H9 (cell line): ENCODE results near the gene RAB3A. TPM values are rescaled to one million over a fixed set of nuclear protein-coding genes. Genes with fewer than 3 reads are reported as not detected.

Source experiments
- DNase-seq: peaks from one replicate; pipeline ENCODE4 v3.0.0-alpha.2; 2017
- H2AFZ ChIP-seq: one replicate; pipeline ENCODE4 v1.6.1; 2013; ENCODE audit warnings: mild to moderate bottlenecking, low read length, control low read depth, moderate library complexity
- H2AK5ac ChIP-seq: 2 replicates; pipeline ENCODE4 v1.6.1; 2013; ENCODE audit warnings: low read length, control low read depth, mixed read lengths; ENCODE audit not compliant: insufficient read length
- H2BK120ac ChIP-seq: one replicate; pipeline ENCODE4 v1.6.1; 2013; ENCODE audit warnings: low read depth, mild to moderate bottlenecking, low read length, control low read depth, inconsistent platforms; ENCODE audit not compliant: poor library complexity, severe bottlenecking
- H2BK12ac ChIP-seq: 2 replicates; pipeline ENCODE4 v1.6.1; 2013; ENCODE audit warnings: low read length, control low read depth, mixed read lengths, low read depth; ENCODE audit not compliant: insufficient read length
- H2BK15ac ChIP-seq: 2 replicates; pipeline ENCODE4 v1.6.1; 2013; ENCODE audit warnings: low read depth, low read length, control low read depth
- H2BK20ac ChIP-seq: one replicate; pipeline ENCODE4 v1.6.1; 2013; ENCODE audit warnings: low read depth, mild to moderate bottlenecking, low read length, control low read depth, inconsistent platforms; ENCODE audit not compliant: poor library complexity, severe bottlenecking
- H2BK5ac ChIP-seq: 2 replicates; pipeline ENCODE4 v1.6.1; 2013; ENCODE audit warnings: low read length, control low read depth, mixed read lengths; ENCODE audit not compliant: insufficient read length
- H3K14ac ChIP-seq: 2 replicates; pipeline ENCODE4 v1.6.1; 2013; ENCODE audit warnings: low read length, control low read depth; ENCODE audit not compliant: insufficient read depth
- H3K18ac ChIP-seq: 2 replicates; pipeline ENCODE4 v1.6.1; 2013; ENCODE audit warnings: low read depth, mild to moderate bottlenecking, mixed read lengths, low read length, control low read depth; ENCODE audit not compliant: insufficient read length
- H3K23ac ChIP-seq: 2 replicates; pipeline ENCODE4 v1.6.1; 2013; ENCODE audit warnings: low read length, control low read depth, mixed read lengths, low read depth; ENCODE audit not compliant: insufficient read length
- H3K23me2 ChIP-seq: 2 replicates; pipeline ENCODE4 v1.6.1; 2013; ENCODE audit warnings: low read depth, mild to moderate bottlenecking, mixed read lengths, low read length, control low read depth; ENCODE audit not compliant: insufficient read length, poor library complexity, severe bottlenecking
- H3K27ac ChIP-seq: 2 replicates; pipeline ENCODE4 v1.5.1; 2013; ENCODE audit warnings: low read length, control low read depth, mixed read lengths, low read depth; ENCODE audit not compliant: insufficient read length
- H3K27me3 ChIP-seq: 2 replicates; pipeline ENCODE4 v1.6.1; 2013; ENCODE audit warnings: low read length, control low read depth, inconsistent platforms; ENCODE audit not compliant: insufficient read depth
- H3K4ac ChIP-seq: 2 replicates; pipeline ENCODE4 v1.6.1; 2013; ENCODE audit warnings: low read depth, mild to moderate bottlenecking, control low read depth, inconsistent platforms, low read length, moderate library complexity
- H3K4me1 ChIP-seq: 2 replicates; pipeline ENCODE4 v1.6.1; 2013; ENCODE audit warnings: low read length, control low read depth, inconsistent platforms; ENCODE audit not compliant: insufficient read depth
- H3K4me2 ChIP-seq: 2 replicates; pipeline ENCODE4 v1.6.1; 2013; ENCODE audit warnings: low read length, control low read depth, mixed read lengths; ENCODE audit not compliant: insufficient read length, insufficient read depth
- H3K56ac ChIP-seq: 2 replicates; pipeline ENCODE4 v1.6.1; 2013; ENCODE audit warnings: low read depth, mild to moderate bottlenecking, mixed read lengths, low read length, control low read depth; ENCODE audit not compliant: insufficient read length
- H3K79me1 ChIP-seq: 2 replicates; pipeline ENCODE4 v1.6.1; 2013; ENCODE audit warnings: low read depth, mild to moderate bottlenecking, moderate library complexity, low read length, control low read depth, inconsistent platforms; ENCODE audit not compliant: insufficient read depth, poor library complexity, severe bottlenecking
- H3K79me2 ChIP-seq: 2 replicates; pipeline ENCODE4 v1.6.1; 2013; ENCODE audit warnings: low read length, control low read depth, inconsistent platforms; ENCODE audit not compliant: insufficient read depth
- H3K9ac ChIP-seq: 2 replicates; pipeline ENCODE4 v1.6.1; 2013; ENCODE audit warnings: low read length, control low read depth, mixed read lengths; ENCODE audit not compliant: insufficient read length; ENCODE audit errors: extremely low read depth
- H3K9me3 ChIP-seq: one replicate; pipeline ENCODE4 v1.6.1; 2013; ENCODE audit warnings: low read depth, low read length, inconsistent platforms; ENCODE audit not compliant: control insufficient read depth
- H3T11ph ChIP-seq: one replicate; pipeline ENCODE4 v1.6.1; 2013; ENCODE audit warnings: mild to moderate bottlenecking, low read length, control low read depth, inconsistent platforms
- H4K20me1 ChIP-seq: one replicate; pipeline ENCODE4 v1.6.1; 2013; ENCODE audit not compliant: control insufficient read depth, insufficient read length, insufficient read depth
- H4K5ac ChIP-seq: 2 replicates; pipeline ENCODE4 v1.6.1; 2013; ENCODE audit warnings: low read depth, mild to moderate bottlenecking, mixed read lengths, low read length, control low read depth; ENCODE audit not compliant: insufficient read length
- H4K8ac ChIP-seq: replicated peaks from 2 replicates; pipeline ENCODE4 v1.6.1; 2013; ENCODE audit warnings: low read length, control low read depth, mixed read lengths, low read depth; ENCODE audit not compliant: insufficient read length
- H4K91ac ChIP-seq: 2 replicates; pipeline ENCODE4 v1.6.1; 2013; ENCODE audit warnings: low read depth, mild to moderate bottlenecking, moderate library complexity, mixed read lengths, low read length, control low read depth; ENCODE audit not compliant: insufficient read length
- H3K27ac Mint-ChIP-seq, 3 experiments: 2 replicates in 2 of 3; 3 replicates in 1 of 3; pipeline ENCODE4 v1.8.0; 2020 to 2021; ENCODE audit warnings: mixed read lengths in 3 of 3, mild to moderate bottlenecking in 1 of 3, moderate library complexity in 1 of 3
- H3K27me3 Mint-ChIP-seq: 2 replicates; pipeline ENCODE4 v1.8.0; 2021; ENCODE audit warnings: low read depth, mild to moderate bottlenecking, moderate library complexity, mixed read lengths
- H3K36me3 Mint-ChIP-seq, 3 experiments: 2 replicates in 2 of 3; 3 replicates in 1 of 3; pipeline ENCODE4 v1.8.0; 2020 to 2021; ENCODE audit warnings: low read depth in 3 of 3, mixed read lengths in 3 of 3; ENCODE audit not compliant: insufficient read depth in 1 of 3
- H3K4me1 Mint-ChIP-seq, 2 experiments: 2 replicates each; pipeline ENCODE4 v1.8.0; 2020; ENCODE audit warnings: mixed read lengths in 2 of 2
- H3K4me3 Mint-ChIP-seq, 2 experiments: 2 replicates in 1 of 2; 3 replicates in 1 of 2; pipeline ENCODE4 v1.8.0; 2020 to 2021; ENCODE audit warnings: mild to moderate bottlenecking in 2 of 2, mixed read lengths in 2 of 2, moderate library complexity in 1 of 2
- H3K9me3 Mint-ChIP-seq, 2 experiments: 2 replicates in 1 of 2; 3 replicates in 1 of 2; pipeline ENCODE4 v1.8.0; 2020; ENCODE audit warnings: mild to moderate bottlenecking in 2 of 2, mixed read lengths in 2 of 2, moderate library complexity in 1 of 2
- WGBS: extraction: QIAGEN DNeasy Blood & Tissue Kit; methylation state at CpG from one replicate; pipeline ENCODE4 v1.1.7; 2013; ENCODE audit warnings: missing lambda C conversion rate, low lambda C conversion rate, mixed read lengths; ENCODE audit not compliant: insufficient read length; ENCODE audit errors: extremely low coverage; 5-methylcytosine and 5-hydroxymethylcytosine counted together
- total RNA-seq: library from RNA; stranded (reverse); gene quantifications from 2 replicates; pipeline ENCODE4 v1.2.1, GENCODE V29; 2021
- TF ChIP-seq, protein P1 (sequence below): fragments of 200-600 bp; sonication (generic); conservative IDR thresholded peaks from 3 replicates; pipeline ENCODE4 v1.8.0; 2021; ENCODE audit warnings: antibody characterized with exemption, mild to moderate bottlenecking

RAB3A gene
- total RNA-seq, 1 experiment from 2014 or later: 6.8 TPM

DNA sequence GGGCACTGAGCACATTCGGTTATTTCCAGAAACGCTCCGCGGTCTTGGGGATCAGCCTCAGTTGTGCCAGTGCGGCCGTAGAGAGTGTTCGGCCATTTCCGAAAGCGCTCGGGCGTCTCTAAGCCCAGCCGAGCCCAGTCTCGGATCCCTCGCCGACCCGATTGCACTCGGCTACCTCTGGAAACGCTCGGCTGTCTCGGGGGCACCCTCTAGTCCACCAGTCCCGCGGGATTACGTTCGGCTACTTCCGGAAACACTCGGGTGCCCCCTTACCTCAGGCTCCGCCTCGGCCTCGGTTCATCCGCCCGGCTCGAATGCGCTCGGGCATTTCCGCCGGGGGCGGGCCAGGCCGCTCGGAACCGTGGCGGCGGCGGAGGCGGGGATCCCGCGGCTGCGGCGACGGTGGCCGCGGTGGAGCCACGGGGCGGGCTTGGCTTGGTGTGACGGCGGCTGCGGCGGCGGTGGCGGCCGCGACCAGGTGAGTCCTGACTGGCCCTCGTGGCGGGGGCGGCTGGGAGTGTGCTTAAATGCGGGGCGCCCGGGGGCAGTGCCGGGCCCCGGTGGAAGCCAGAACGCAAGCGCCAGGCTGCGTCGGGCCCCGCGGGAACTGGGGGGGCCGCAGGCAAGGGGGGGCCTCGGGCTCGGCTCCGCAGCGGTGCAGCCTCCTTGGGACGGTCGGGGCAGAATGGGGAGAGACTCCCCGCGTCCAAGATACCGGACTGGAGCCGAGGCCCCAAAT lies 50.9 kb downstream of the RAB3A start, which contains the start of gene PIK3R2:
TSS of gene PIK3R2 (plus strand) at position 347 of the 739 bp plus-strand sequence. CDS start 2,717 bp downstream, outside the sequence.
- H3K4me1 ChIP-seq: no peaks in the 10 kb centered on the region
- no peak within 1 kb of the TSS for H3K56ac ChIP-seq
- no peak within 1 kb of the TSS for H4K91ac ChIP-seq
- no peaks in the 10 kb centered on the region for H3K27me3 ChIP-seq
- H4K20me1 ChIP-seq: peaks cover 4% of the 10 kb centered on the region
- peaks cover 7 to 13% (median 9%) of the 10 kb centered on the region in 3 experiments; a peak in 5 of 7 replicates for H3K36me3 Mint-ChIP-seq
- no peak within 1 kb of the TSS for H2BK120ac ChIP-seq
- no peak within 1 kb of the TSS for H2BK12ac ChIP-seq
- no peak within 1 kb of the TSS for H3K27ac ChIP-seq
- H3K18ac ChIP-seq: peak within 1 kb of the TSS; percentile 94
- TF ChIP-seq, protein P1, sequence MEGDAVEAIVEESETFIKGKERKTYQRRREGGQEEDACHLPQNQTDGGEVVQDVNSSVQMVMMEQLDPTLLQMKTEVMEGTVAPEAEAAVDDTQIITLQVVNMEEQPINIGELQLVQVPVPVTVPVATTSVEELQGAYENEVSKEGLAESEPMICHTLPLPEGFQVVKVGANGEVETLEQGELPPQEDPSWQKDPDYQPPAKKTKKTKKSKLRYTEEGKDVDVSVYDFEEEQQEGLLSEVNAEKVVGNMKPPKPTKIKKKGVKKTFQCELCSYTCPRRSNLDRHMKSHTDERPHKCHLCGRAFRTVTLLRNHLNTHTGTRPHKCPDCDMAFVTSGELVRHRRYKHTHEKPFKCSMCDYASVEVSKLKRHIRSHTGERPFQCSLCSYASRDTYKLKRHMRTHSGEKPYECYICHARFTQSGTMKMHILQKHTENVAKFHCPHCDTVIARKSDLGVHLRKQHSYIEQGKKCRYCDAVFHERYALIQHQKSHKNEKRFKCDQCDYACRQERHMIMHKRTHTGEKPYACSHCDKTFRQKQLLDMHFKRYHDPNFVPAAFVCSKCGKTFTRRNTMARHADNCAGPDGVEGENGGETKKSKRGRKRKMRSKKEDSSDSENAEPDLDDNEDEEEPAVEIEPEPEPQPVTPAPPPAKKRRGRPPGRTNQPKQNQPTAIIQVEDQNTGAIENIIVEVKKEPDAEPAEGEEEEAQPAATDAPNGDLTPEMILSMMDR: no peak; the same call in 1 of the 3 replicates
- H3K4me1 Mint-ChIP-seq: peaks cover 15 to 30% of the 10 kb centered on the region in 2 experiments
- no CpG with 5 or more reads among the region's 86 CpGs for WGBS
- H3K4ac ChIP-seq: no peak within 1 kb of the TSS
- H3T11ph ChIP-seq: no peak within 1 kb of the TSS
- H2BK15ac ChIP-seq: no peak within 1 kb of the TSS
- H3K27ac Mint-ChIP-seq: peak within 1 kb of the TSS; percentile 98 to 99 (median 99)
- no peaks in the 10 kb centered on the region; the same call in 1 of the 2 replicates for H3K27me3 Mint-ChIP-seq
- H3K9me3 ChIP-seq: no peaks in the 10 kb centered on the region
- peak within 1 kb of the TSS; percentile 95 for H3K9ac ChIP-seq
- H3K79me1 ChIP-seq: no peaks in the 10 kb centered on the region
- peak within 1 kb of the TSS; percentile 96 for H3K14ac ChIP-seq
- H3K79me2 ChIP-seq: no peaks in the 10 kb centered on the region
- no peaks in the 10 kb centered on the region for H3K9me3 Mint-ChIP-seq
- no peak within 1 kb of the TSS for H4K8ac ChIP-seq
- H2AFZ ChIP-seq: no peak within 1 kb of the TSS
- peak within 1 kb of the TSS; percentile 75 to 84 for H3K4me3 Mint-ChIP-seq
- peaks cover 8% of the 10 kb centered on the region for H3K23me2 ChIP-seq
- H2AK5ac ChIP-seq: no peak within 1 kb of the TSS
- H2BK20ac ChIP-seq: no peak within 1 kb of the TSS
- no peak within 1 kb of the TSS for H4K5ac ChIP-seq
- no peak within 1 kb of the TSS for H2BK5ac ChIP-seq
- peak within 1 kb of the TSS; percentile 62 for H3K4me2 ChIP-seq
- H3K23ac ChIP-seq: no peak within 1 kb of the TSS
- peak; percentile 98 for DNase-seq
